T47D (cell line): Measurements from ENCODE around the gene BAG5.
A peak's percentile ranks its signal among the peaks of the same experiment; 100 is the strongest.

Experiments
- DNase-seq, 2 experiments: peaks; one replicate each; pipeline versions ENCODE4 v3.0.0 to v3.0.0-alpha.2; 2011 to 2012; ENCODE audit warnings: low read depth in 1 of 2, low spot score in 1 of 2
- JUND ChIP-seq: IDR thresholded peaks from 2 replicates; pipeline ENCODE4 v1.6.1; 2012; ENCODE audit warnings: low read depth
- in situ Hi-C: cut with HindIII; loops from 2 replicates; pipeline ENCODE4 v1.10.0; 2016; ENCODE audit warnings: low sequenced_read_pairs, low pct_unique_long_range_greater_than_20kb

Gene BAG5

GRCh38 chr14:103541709-103542604 lies 20.5 kb downstream of the BAG5 start:
- DNase-seq: no peak
- in situ Hi-C loops: no loop called here
- TF ChIP-seq JUND: no peak

GRCh38 chr14:103540821-103541708 lies 21.4 kb downstream of the BAG5 start:
- in situ Hi-C loops: no loop called here
- TF ChIP-seq JUND: no peak
- no peak for DNase-seq

GRCh38 chr14:103539056-103539825 lies 23.2 kb downstream of the BAG5 start:
- no peak for TF ChIP-seq JUND
- DNase-seq: peak in 1 of 2 experiments; percentile 48
- in situ Hi-C loops: no loop called here

- in situ Hi-C loops: no loop called here
- no peak for TF ChIP-seq JUND
- no peak for DNase-seq
Measured at GRCh38 chr14:103538291-103539055, 24.0 kb downstream of the BAG5 start.

- no peak for TF ChIP-seq JUND
- in situ Hi-C loops: no loop called here
- DNase-seq: no peak
Measured at GRCh38 chr14:103537175-103537990, 25.1 kb downstream of the BAG5 start.

DNA sequence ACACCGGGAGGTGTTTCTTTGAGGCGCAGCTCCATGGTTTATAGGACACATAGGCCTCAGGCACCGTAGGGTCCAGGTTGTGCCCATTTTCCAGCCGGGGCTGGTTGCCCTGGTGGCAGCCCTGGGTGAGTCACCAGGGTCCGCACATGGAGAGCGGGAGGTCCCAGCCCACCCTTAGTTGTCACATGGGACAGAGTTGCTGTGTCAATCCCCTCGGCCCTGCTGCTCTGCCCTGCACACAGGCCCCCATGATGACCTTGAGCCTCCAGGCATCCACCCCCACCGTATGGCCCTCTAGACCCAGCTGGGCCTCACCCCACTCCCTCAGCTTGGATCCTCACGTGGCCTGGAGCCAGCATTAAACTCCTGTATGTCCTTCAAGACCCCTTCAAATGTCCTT lies 25.8 kb downstream of the BAG5 start:
- no peak for TF ChIP-seq JUND
- in situ Hi-C loops: no loop called here
- DNase-seq: no peak

DNA sequence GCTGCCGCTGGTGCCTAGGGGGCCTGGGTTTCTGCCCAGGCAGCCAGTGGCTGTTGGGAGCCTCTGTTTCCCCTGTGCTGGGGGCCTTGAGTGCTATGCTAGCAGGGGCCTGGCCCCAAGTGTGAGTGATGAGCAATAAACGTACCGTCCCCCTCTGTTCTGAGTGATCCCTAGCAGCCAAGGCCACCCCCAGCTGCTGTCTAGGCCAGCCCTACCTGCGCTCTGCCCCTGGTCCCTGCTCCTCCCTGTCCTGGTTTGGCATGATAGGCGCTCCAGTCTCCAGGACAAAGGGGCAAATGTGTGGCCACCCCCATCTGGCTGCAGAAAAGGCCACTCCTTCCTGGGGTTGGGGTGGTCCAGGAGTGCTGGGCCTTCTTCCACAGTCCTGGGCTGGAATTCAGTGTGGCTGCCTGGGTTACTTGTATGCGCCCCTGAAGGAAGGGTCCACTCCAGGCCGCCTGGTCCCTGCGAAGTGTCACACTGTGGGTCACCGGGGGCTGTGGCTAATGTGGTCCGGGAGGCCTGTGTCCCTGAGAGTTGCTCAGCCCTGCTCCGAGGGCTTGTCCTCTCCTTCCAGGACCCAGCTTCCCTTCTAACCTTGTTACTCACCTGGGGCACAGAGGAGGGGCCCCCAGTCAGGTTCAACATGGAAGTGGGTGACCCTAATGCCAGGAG lies 26.4 kb downstream of the BAG5 start:
- in situ Hi-C loops: no loop called here
- no peak for DNase-seq
- TF ChIP-seq JUND: no peak

DNA sequence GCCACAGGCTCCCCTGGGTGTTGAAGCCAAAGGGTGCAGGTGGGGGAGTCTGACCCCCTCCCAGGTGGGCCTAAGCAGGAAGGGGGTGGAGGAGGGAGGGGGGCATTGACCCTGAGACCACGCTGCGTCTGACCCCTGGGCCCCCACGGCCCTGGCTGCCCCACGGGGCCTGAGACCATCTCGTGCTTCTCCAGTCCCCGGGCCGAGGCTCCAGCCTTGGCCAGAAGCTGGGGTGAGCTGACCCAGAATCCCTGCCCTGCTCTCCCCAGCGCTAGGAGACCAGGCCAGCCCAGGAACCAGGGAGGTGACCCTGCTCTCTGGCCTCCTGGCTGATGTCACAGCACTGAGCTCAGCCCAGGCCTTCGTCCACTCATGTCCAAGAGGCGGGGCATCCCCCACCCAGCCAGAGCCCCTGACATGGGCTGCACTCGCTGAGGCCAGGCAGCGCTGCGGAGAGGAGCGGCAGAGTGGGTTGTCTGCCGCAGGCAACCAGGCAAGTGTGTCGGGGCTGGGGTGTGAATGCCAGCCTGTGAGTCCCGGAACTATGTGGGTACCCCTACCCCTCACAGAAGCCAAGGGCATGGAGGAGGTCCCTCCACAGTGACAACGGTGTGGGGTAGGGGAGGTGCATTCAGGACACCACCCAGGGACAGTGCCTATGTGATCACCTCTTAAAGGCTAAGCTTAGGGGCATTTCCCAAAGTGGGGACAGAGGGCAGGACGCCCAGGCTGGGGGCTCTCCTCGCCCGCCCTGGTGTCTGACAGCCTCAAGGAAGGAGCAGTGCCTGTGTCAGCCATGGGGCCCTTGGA lies 27.2 kb downstream of the BAG5 start:
- no peak for DNase-seq
- in situ Hi-C loops: no loop called here
- no peak for TF ChIP-seq JUND

GRCh38 chr14:103534576-103535061 lies 27.8 kb downstream of the BAG5 start:
- no peak for DNase-seq
- in situ Hi-C loops: no loop called here
- TF ChIP-seq JUND: no peak
